HG03520 (cell line): ENCODE data around the gene VWA3B.
"Not testable (repeated sequence)": the region's sequence is repeated elsewhere in the genome, so short reads cannot be mapped to it uniquely, and the experiment has no call there.

Experiments
- ATAC-seq: cut with Tn5 transposase; IDR thresholded peaks from one replicate; pipeline ENCODE4 v1.9.1; 2021; ENCODE audit warnings: mild to moderate bottlenecking, moderate library complexity; ENCODE audit not compliant: unreplicated experiment

The VWA3B gene

GRCh38 chr2:98295275-98295674 is 208.3 kb downstream of the VWA3B start:
- no peak for ATAC-seq

- ATAC-seq: no peak
Observed at GRCh38 chr2:98295721-98296414, 208.9 kb downstream of the VWA3B start.

GRCh38 chr2:98296440-98296839 is 209.5 kb downstream of the VWA3B start:
- ATAC-seq: no peak

GRCh38 chr2:98297817-98298682 is 211.1 kb downstream of the VWA3B start:
- ATAC-seq: no peak

- no peak for ATAC-seq
Observed at GRCh38 chr2:98298683-98299164, 211.8 kb downstream of the VWA3B start.

- ATAC-seq: no peak
Observed at GRCh38 chr2:98299211-98299905, 212.4 kb downstream of the VWA3B start.

GRCh38 chr2:98300141-98300874 is 213.3 kb downstream of the VWA3B start:
- no peak for ATAC-seq

- no peak for ATAC-seq
Observed at GRCh38 chr2:98301469-98301868, 214.5 kb downstream of the VWA3B start.

- ATAC-seq: not testable (repeated sequence)
Observed at GRCh38 chr2:98307131-98307696, 220.2 kb downstream of the VWA3B start.

- no peak for ATAC-seq
Observed at GRCh38 chr2:98308068-98308467, 221.1 kb downstream of the VWA3B start.

- ATAC-seq: no peak
Observed at GRCh38 chr2:98308532-98308931, 221.6 kb downstream of the VWA3B start.

GRCh38 chr2:98309580-98309979 is 222.6 kb downstream of the VWA3B start:
- ATAC-seq: no peak

GRCh38 chr2:98310010-98310409 is 223.0 kb downstream of the VWA3B start:
- no peak for ATAC-seq

- no peak for ATAC-seq
Observed at GRCh38 chr2:98311090-98311489, 224.1 kb downstream of the VWA3B start.

- no peak for ATAC-seq
Observed at GRCh38 chr2:98311771-98312545, 225.0 kb downstream of the VWA3B start.

- no peak for ATAC-seq
Observed at GRCh38 chr2:98313492-98314250, 226.7 kb downstream of the VWA3B start.

GRCh38 chr2:98314251-98314650 is 227.3 kb downstream of the VWA3B start:
- ATAC-seq: no peak

- no peak for ATAC-seq
Observed at GRCh38 chr2:98315957-98316356, 229.0 kb downstream of the VWA3B start.

- ATAC-seq: no peak
Observed at GRCh38 chr2:98317214-98317613, 230.2 kb downstream of the VWA3B start.
